GM21423 (cell line): ENCODE measurements around the gene SBK2.
"Not testable (repeated sequence)": the region's sequence is repeated elsewhere in the genome, so short reads cannot be mapped to it uniquely, and the experiment has no call there.

Experiments
- ATAC-seq: cut with Tn5 transposase; IDR thresholded peaks from one replicate; pipeline ENCODE4 v1.9.1; 2021; ENCODE audit warnings: mild to moderate bottlenecking, moderate library complexity; ENCODE audit not compliant: unreplicated experiment

The SBK2 gene

DNA sequence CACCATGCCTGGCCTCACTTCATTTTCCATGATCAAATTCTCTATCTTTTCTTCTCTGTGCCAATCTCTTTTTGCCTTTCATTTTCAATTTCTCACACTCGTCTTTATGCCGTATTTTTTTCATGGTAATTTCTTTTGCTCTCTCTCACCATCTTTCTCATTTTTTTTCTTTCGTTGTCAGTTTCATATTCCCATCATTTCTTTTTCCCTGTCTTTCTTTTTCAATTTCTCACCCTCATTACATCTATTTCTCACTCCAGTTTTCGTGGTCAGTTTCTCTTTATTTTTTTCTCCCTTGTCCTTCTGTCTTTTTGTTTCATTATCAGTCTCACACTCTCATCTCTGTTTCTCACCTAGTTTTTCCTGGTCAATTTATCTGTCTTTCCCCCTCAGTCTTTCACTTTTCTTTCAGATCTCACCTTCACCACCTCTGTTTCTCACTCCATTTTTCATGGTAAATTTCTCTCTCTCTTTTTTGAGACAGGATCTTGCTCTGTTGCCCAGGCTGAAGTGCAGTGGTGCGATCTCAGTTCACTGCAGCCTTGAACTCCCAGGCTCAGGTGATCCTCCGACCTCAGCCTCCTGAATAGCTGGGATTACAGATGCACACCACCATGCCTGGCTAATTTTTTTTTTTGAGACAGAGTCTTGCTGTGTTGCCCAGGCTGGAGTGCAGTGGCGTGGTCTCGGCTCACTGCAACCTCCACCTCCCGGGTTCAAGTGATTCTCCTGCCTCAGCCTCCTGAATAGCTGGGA lies 34.6 kb downstream of the SBK2 start:
- ATAC-seq = no peak

DNA sequence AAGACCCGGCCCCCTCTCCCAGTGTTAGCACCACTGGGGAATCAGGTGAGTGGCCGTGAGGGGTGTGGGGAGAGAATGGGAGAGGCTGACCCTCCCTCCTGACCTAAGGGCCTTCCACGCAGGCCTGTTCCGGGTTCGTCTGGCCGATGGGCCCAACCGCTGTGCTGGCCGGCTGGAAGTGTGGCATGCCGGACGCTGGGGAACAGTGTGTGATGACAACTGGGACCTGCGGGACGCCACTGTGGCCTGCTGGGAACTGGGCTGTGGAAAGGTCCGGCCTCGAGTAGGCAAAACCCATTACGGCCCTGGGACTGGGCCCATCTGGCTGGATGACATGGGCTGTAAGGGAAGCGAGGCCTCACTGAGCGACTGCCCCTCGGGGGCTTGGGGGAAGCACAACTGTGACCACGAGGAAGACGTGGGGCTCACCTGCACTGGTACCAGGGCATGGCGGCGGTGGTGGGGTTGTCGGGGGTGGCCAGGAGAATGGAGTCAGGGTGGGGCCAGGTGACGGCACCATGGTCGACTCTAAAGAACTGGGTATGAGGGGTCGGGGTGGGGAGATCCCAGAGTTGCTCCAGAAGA lies 36.5 kb downstream of the SBK2 start:
- ATAC-seq = no peak

GRCh38 chr19:55498246-55498840 lies 38.6 kb downstream of the SBK2 start:
- no peak for ATAC-seq

DNA sequence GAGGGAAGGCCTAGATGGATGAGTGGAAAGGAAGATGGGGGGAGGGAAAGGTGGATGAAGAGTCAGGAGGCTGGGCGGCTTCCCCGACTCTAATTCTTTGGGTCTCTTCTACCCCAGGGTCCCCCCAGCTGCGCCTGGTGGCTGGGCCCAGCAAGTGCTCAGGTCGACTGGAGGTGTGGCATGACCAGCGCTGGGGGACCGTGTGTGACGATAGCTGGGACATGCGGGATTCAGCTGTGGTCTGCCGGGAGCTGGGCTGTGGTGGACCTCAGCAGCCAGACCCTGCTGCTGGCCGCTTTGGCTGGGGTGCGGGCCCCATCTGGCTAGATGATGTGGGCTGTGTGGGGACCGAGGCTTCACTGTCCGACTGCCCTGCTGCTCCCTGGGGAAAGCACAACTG lies 39.2 kb downstream of the SBK2 start:
- ATAC-seq = no peak

DNA sequence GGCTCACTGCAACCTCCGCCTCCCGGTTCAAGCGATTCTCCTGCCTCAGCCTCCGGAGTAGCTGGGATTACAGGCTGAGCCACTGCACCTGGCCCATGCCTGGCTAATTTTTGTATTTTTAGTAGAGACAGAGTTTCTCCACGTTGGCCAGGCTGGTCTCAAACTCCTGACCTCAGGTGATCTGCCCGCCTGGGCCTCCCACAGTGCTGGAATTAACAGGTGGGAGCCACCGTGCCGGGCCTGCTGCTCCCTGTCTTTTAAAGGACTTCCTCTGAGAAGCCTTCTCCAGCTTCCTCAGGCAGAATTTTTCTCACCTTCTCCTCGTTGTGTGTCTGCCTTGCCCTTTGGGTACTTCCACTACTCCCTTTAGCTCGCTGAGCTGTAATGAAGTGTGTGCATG lies 40.1 kb downstream of the SBK2 start:
- ATAC-seq = not testable (repeated sequence)

- no peak for ATAC-seq
These were observed 41.1 kb downstream of the SBK2 start for GRCh38 chr19:55495646-55496349.

- ATAC-seq = no peak
These were observed 42.7 kb downstream of the SBK2 start for GRCh38 chr19:55494172-55494761.

GRCh38 chr19:55493645-55494171 lies 43.2 kb downstream of the SBK2 start:
- no peak for ATAC-seq

- ATAC-seq = no peak
These were observed 43.8 kb downstream of the SBK2 start for GRCh38 chr19:55493052-55493644.

DNA sequence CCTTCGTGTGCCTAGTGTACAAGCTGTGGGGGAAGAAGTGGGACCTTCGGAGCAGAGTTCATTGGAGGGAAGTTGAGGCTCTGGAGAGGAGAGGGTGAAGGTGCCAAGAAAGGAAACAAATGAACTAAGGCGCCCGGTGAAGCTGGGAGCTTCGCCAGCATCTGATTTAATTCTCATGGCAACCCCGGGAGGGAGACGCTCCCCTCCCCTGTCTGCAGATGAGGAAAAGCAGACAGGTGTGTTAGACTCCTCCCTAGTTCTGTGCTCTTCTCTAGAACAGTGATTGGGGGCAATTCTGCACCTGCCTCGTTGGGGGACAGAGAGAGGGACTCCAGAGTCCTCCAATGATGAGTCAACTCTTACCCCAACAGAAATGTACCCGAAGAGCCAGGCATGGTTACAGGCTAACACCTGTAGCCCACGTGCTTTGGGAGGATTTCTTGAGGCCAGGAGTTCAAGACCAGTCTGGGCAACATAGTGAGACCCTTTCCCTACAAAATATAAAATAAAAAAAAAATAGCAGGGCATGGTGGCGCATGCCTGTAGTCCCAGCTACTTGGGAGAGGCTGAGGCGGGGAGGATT lies 44.5 kb downstream of the SBK2 start:
- no peak for ATAC-seq

GRCh38 chr19:55491546-55492360 lies 45.2 kb downstream of the SBK2 start:
- ATAC-seq = no peak

DNA sequence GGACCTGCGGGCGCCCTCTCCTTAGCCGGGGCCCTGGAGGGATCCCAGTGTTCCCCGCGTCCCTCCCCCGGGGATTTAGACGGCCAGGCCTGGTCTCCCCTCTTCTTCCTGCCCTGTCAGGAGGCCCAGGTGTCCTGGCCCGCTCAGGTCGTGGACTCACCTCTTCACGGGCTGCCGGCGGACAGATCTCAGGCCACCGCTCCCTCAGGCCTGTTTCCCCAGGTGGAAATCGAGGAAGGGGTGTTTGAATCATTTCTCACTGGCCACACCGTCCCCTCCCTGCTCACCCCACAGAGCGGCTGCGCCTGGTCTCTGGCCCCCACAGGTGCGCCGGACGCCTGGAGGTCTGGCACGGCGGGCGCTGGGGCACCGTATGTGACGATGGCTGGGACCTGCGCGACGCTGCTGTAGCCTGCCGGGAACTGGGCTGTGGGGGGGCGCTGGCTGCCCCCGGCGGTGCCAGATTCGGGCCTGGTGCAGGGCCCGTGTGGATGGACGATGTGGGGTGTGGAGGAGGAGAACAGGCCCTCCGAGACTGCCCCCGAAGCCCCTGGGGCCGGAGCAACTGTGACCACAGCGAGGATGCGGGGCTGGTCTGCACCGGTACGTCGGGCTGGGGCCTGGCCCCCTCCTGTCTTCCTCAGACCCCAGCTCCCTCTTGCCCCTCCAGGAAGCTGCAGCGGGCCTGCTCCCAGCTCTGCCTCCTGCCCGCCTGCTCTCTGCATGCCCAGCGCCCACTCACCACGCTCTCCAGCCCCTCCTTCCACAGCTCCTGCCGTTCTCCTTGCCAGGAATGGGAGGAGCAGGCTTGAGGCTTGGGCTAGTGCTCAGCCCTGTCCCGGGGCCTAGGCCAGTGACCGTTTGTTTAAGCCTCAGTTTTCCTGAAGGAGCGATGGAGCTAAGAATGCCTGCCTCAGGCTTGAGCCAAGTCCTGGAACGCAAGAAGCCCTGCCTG lies 46.2 kb downstream of the SBK2 start:
- ATAC-seq = no peak

- ATAC-seq = no peak
These were observed 47.0 kb downstream of the SBK2 start for GRCh38 chr19:55489711-55490477.

GRCh38 chr19:55488986-55489710 lies 47.8 kb downstream of the SBK2 start:
- ATAC-seq = no peak

DNA sequence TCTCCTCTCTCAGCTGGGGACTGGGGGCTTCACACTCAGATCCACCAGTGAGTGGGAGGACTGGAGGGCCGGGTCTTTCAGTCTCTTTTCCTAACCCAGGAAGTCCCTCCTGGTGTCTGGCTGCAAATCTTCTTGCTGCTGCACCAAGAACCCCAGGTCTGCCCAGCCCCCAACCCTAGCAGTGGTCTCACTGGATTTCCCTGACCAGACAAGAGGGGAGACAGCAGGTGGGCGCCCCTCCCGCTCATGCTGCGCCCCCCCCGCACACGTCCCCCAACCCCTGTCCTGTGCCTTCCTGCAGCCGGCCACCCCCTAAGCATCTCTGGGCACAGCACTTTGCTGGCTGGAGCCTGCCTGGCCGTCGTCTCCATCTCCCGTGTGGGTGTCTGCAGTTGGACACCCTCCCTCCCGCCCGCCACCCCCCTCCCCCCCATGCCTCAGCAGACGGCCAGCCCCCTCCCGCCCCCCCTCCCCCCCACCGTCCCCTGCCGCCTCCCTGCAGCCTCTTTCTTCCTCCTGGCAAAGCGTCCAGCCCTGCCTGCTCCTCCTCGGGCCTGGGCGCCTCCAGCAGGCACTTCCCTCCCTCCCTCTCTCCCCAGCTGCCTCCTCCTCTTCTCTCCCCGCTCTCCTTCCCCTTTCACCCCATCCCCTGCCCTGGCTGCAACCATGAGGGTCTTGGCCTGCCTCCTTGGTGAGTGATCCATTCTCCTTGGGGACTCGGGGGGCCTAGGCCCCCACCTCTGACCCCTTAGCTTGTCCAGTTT lies 48.8 kb downstream of the SBK2 start, which contains the start of gene SSC5D:
SSC5D (plus strand) TSS at position 513 of the 764 bp plus-strand sequence; CDS start at position 667, 154 bp downstream.
- no peak for ATAC-seq
